Activated CD8-positive, alpha-beta memory T cell treated with anti-CD3 and anti-CD28 coated beads, Interleukin-2, amount 50 U/mL, for 1 hour (primary cell): ENCODE measurements around the gene TWIST1.

Experiments
- DNase-seq: peaks from one replicate; pipeline ENCODE4 v3.0.0-alpha.2; 2020; ENCODE audit errors: extremely low read depth

Gene TWIST1

GRCh38 chr7:19113002-19113350 lies 4.5 kb downstream of the TWIST1 start:
- DNase-seq, result no peak

GRCh38 chr7:19112274-19113001 lies 5.0 kb downstream of the TWIST1 start:
- no peak for DNase-seq

DNA sequence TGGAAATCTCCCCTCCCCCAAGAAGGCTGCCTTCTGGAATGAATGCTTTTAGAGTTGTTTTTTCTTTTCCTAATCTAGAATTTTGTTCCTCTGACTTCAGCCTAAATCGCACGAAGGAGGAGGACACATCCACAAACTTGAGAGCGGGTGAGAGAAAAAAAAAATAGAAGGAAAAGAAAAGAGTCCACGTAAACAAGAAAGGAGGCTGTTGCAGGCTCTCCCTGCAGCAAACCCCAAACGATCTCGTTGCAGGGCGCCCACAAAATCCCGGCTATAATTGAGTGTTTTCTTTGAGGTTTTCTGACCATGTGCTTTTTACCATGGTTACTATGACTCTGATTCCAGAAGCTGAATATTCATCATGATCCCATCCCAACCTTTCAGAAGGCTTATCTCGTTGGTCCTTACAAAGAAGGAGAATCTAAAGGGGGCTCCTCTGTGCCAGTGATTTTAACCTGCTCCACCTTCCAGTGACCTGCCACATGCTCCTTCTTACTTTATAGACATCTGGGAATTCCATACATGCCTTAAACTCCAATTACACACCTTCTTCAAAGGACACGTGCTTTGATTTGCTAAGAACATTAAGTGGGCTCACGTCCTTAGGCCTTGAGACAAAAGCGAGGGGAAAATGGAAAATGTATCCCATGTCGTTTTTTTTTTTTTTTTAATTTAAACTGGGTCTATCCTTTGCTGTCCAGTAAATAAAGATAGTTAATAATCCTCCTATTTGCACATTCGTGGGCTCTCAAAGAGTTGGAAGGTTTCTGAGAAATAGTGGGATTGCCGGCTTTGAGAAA lies 5.8 kb downstream of the TWIST1 start:
- no peak for DNase-seq

- DNase-seq, result no peak
Measured at GRCh38 chr7:19110776-19111175, 6.7 kb downstream of the TWIST1 start.

DNA sequence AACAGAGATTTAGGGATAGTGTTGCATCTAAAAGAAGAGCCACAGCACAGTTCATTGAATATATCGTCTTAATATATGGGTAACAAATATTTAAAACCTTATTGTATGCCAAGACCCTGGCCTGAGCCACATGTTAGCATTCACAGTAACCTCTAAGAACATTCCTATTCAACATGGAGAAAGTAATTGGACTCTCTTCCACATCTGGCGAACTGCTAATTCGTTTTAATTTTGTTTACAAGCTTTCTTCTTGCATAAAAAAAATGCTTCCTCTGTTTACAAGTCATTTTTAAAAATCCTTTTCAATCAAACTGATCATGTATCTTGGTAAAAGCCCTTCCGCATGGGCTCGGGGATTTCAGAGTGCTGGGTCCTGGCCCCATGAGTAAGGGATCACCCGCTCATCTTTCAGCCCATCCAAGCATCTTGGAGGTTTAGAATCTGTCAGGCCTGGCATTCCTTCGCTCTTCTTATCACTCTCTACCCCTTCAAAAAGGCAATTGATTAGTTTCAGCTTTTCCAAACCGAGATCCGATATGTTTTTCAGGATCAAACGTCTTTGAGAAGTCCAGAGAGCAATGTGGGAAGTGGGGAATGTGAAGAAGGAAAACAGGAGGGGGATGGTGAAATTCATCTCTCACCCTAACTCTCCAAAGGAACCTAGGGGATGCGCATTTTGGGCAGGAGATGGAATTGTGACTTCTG lies 7.3 kb downstream of the TWIST1 start:
- no peak for DNase-seq

GRCh38 chr7:19109000-19109946 lies 8.2 kb downstream of the TWIST1 start:
- DNase-seq, result no peak

- no peak for DNase-seq
Measured at GRCh38 chr7:19107356-19108146, 9.9 kb downstream of the TWIST1 start.

DNA sequence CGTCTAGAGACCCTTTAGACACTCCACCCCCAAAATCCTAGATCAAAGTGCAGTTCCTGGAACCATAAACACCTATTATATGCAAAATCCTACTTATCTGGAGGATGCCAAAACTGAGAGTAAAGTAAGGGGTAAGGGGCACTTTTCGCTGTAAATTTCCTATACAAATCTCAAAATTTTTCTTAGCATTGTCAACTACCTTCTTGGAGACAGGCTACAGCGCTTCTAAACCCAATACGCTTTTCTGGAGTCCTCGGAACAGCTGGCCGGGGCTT lies 10.4 kb downstream of the TWIST1 start:
- DNase-seq, result no peak

DNA sequence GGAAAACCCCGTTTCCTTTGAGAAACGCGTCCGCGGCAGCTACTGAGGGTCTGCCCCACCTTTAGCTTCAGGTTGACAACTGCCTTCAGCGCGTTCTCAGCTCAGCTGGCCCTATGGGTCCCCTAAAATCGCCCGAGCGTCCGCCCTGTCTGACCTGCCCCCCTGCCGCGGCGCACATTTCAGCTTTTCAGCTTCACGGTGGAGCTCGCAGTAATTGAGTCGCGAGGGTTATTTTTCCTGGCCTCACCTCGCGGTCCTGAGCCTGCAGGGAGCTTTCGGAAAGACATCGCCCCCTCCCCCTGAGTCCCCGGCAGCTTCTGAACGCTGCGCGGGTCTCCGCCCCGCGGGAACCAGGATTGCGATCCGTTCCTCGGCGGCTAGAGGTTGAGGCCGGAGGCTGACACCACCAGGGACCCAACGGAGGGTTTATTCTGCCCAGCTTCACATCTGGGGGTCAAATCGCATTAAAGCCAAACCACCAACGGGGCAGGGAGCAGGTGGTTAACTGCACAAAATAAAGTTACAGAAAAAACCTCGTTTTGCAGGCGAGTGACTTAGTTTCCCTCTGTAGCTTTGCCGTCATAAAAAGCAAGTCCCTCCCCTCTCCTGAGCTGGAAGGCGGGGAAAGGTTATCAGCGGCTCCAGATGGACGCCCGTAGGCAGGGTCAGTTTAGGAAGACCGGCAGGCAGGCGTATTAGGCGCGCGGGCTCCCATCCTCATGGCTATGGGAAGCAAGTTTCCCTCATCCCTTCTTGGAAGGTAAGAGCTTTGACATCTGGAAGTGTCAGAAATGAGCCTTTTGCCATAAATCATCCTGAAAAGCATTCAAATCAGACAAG lies 11.0 kb downstream of the TWIST1 start:
- DNase-seq, result no peak

- no peak for DNase-seq
Measured at GRCh38 chr7:19105546-19105945, 11.9 kb downstream of the TWIST1 start.

DNA sequence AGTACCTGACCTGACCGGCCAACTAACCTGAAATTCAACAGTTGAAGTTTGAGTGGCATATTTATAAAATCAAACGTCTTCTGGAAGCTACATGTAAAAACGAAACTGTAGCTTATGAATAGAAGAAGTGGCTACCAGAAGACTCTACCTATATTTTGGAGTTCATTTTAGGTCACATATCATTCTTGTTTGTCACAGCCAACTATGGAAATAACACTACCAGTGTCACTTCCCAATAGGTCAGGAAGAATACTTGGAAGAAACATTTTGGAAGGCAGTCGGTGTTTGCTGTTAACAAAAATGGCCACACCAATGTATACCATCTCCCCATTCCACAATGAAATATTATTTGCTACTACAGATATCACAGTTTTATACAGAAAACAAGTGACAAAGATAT lies 12.6 kb downstream of the TWIST1 start:
- DNase-seq, result no peak

DNA sequence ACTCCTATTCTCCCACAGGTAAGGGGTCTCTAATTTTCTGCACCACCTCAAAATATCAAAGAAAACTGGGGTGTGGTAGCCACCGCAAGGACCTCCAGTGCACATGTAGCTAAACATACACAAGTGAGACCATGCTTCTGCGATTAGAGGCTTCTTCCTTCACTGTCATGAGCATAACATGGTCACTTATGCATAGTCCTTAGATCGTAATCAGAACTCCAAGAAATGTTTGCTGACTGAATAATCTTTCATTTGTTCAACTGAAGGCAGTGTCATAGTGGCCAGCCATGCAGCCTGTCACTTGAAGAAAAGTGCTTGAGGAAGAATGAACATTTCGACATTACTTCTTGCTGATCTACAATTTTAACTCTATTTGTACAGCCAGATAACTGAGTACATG lies 14.6 kb downstream of the TWIST1 start:
- DNase-seq, result no peak

- DNase-seq, result no peak
Measured at GRCh38 chr7:19101909-19102308, 15.5 kb downstream of the TWIST1 start.

GRCh38 chr7:19101472-19101871 lies 16.0 kb downstream of the TWIST1 start:
- no peak for DNase-seq

DNA sequence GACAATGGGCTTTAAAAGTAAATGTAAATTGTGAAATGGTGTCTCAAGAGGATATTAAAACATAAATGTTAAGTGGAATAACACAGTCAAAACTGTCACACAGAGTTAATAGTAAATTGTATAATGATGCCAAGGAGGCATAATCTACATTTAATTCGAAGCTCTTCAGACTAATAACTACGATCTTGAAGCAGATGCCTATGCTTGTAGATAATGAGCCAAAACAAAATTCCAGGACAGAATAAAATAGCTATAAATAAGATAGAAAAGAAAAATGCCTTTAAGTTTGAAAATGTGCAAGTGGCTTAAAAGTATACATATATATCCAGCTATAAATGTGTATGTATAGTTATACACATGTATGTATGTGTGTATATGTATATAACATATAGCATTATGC lies 17.5 kb downstream of the TWIST1 start:
- DNase-seq, result no peak

DNA sequence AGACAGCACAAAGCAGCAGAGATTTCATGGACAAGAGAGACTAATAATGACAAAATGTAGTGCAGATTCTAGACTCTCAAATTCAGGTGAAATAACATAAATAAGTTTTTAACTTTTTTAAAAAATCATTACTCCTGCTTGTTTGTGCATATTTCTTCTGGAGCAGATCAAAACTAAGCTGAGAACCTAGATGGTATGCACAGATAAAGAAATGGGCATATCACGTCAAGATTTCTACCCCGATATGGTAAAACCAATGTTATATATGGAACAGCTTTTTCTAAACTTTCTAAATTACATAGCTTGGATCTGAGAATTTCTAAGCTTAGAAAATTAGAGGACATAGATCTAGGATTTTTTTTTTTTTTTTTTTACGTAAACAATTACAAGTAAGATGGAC lies 18.2 kb downstream of the TWIST1 start:
- no peak for DNase-seq

GRCh38 chr7:19098510-19098909 lies 18.9 kb downstream of the TWIST1 start:
- DNase-seq, result no peak

DNA sequence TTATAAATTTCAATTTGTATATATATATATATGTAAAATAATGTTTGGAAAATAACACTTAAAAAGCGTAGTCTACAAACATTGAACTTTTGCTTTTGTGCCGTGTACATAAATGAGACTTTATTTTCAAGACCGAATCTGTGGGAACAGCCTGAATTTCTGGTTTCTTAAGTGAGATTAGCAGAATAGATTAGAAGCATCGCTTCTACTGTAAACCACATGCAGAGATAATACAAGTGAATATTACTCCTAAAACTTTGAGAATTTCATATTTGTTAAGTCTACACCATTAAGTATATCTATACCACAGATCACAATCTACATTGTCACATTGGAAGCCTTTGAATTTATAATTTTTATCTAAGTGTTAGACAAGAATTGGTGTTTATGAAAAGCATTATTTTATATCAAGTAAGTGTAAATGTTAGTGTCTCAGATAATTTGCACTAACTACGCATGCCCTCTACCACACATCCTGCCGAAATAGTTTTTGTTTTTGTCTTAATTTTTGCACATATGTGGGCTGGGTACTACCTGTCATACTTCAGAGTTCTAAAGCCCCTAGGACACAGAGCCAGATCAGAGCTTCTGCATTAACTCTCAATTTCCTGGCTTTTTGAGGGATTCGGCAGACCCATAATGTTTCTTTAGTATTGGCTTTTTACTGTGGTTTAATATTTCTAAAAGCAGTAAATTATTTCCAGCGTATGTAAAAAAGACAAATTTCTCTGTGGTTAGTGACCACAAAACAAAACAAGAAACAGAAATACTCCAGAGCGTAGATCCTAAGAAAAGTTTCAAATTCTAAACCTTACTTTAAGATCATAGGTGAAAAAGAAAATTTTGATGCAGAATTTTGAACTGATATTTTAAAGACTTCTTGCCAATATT lies 20.0 kb downstream of the TWIST1 start:
- no peak for DNase-seq

- DNase-seq, result no peak
Measured at GRCh38 chr7:19095353-19095860, 22.0 kb downstream of the TWIST1 start.
